ENCODE results near the gene GSTCD.

DNA sequence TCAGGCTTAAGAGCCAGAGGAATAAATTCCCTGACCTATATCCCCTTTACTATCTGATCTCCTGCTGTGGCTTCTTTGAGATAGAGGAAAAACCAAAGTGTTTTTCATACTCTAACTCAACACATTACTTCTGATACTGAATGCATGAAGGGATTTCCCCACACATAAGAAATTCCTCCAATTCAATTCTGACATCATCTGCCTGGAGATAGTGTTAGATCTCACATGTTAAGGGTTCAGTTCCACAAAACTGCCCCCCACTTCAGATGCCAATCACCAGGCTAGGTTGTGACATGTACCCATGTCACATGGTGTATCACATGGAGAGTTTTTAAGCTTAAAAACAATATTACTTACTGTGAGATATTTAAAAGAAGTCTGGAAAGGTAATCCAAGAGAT lies 46.8 kb downstream of the GSTCD start:
- no peak for TF ChIP-seq EZH2 (IDR thresholded peaks at IDR 0.05; ENCODE audit: insufficient read depth, poor library complexity, severe bottlenecking)
- no peak for TF ChIP-seq EZH2phosphoT487 (IDR thresholded peaks at IDR 0.05; ENCODE audit: insufficient read depth, low read depth)
